Measurements from ENCODE around the gene PKN2.

DNA sequence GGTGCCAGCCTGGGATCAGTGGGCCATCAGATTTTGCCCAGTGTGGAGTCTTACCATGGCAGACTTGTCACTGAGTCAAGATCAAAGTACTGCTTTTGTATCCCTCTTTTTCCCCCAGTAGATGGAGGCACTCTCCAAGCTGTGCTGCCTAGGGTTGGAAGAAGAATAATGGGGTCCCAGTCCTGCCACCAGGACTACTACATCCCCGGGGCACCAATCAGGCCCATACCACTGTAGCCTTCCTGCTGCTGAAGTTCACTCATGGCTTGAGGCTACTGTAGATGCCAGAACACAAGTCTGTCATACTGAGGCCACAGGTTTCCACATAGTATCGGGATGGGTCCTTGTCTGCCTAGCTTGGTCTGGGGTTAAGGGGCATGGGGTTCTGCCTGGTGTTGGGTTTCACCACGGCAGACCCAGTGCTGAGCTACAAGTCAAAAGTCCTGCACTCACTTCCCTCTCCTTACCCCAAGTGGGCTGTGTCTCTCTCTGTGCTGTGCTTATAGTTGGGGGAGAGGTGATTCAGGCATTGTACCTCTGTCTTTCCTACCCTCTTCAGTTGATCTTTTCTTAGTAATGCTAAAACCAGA, 53.4 kb downstream of the PKN2 start:
- TF ChIP-seq, protein P1, sequence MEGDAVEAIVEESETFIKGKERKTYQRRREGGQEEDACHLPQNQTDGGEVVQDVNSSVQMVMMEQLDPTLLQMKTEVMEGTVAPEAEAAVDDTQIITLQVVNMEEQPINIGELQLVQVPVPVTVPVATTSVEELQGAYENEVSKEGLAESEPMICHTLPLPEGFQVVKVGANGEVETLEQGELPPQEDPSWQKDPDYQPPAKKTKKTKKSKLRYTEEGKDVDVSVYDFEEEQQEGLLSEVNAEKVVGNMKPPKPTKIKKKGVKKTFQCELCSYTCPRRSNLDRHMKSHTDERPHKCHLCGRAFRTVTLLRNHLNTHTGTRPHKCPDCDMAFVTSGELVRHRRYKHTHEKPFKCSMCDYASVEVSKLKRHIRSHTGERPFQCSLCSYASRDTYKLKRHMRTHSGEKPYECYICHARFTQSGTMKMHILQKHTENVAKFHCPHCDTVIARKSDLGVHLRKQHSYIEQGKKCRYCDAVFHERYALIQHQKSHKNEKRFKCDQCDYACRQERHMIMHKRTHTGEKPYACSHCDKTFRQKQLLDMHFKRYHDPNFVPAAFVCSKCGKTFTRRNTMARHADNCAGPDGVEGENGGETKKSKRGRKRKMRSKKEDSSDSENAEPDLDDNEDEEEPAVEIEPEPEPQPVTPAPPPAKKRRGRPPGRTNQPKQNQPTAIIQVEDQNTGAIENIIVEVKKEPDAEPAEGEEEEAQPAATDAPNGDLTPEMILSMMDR (IDR thresholded peaks at IDR 0.05): no peak
- TF ChIP-seq POLR2A (IDR thresholded peaks at IDR 0.05): no peak

Data from gastroesophageal sphincter (tissue), 3 donors.